Urothelium cell line (cell line): ENCODE data around the gene LRG1.

ENCODE experiments used
- DNase-seq: peaks from one replicate; pipeline ENCODE4 v3.0.0; 2011; ENCODE audit warnings: low spot score, mixed read lengths
- FAIRE-seq: peaks from 2 replicates; lab custom pipeline; 2011; peaks lifted over from hg19 to GRCh38; lab: Jason Lieb, UNC

The LRG1 gene

GRCh38 chr19:4539693-4540581 lies at the start of gene LRG1:
Gene LRG1 (minus strand): TSS chr19:4540036. CDS start chr19:4540013, 23 bp downstream.
- DNase-seq (no peak), FAIRE-seq (no peak)

GRCh38 chr19:4588291-4588761 lies 48.5 kb upstream of the LRG1 start:
- FAIRE-seq (no peak), DNase-seq (no peak)

GRCh38 chr19:4587527-4587926 lies 47.7 kb upstream of the LRG1 start:
- DNase-seq (no peak), FAIRE-seq (no peak)

- FAIRE-seq = no peak
- DNase-seq = no peak
Observed at GRCh38 chr19:4586691-4587090, 46.9 kb upstream of the LRG1 start.

- FAIRE-seq = no peak
- no peak for DNase-seq
Observed at GRCh38 chr19:4586245-4586644, 46.4 kb upstream of the LRG1 start.

- no peak for DNase-seq
- FAIRE-seq = no peak
Observed at GRCh38 chr19:4585556-4585955, 45.7 kb upstream of the LRG1 start.

- DNase-seq (peak; percentile 47), FAIRE-seq (no peak)
Observed at GRCh38 chr19:4584670-4585460, 45.0 kb upstream of the LRG1 start.

GRCh38 chr19:4583961-4584669 lies 44.3 kb upstream of the LRG1 start:
- FAIRE-seq = no peak
- DNase-seq = peak; percentile 43

GRCh38 chr19:4582980-4583842 lies 43.4 kb upstream of the LRG1 start:
- FAIRE-seq = no peak
- DNase-seq = peak; percentile 65

- FAIRE-seq = no peak
- DNase-seq = peak; percentile 74
Observed at GRCh38 chr19:4581666-4582553, 42.1 kb upstream of the LRG1 start.

- DNase-seq (peak; percentile 47), FAIRE-seq (no peak)
Observed at GRCh38 chr19:4580961-4581665, 41.3 kb upstream of the LRG1 start.

GRCh38 chr19:4580021-4580901 lies 40.4 kb upstream of the LRG1 start:
- FAIRE-seq (no peak), DNase-seq (peak; percentile 50)

GRCh38 chr19:4579389-4579788 lies 39.6 kb upstream of the LRG1 start:
- FAIRE-seq (no peak), DNase-seq (no peak)

GRCh38 chr19:4578552-4579248 lies 38.9 kb upstream of the LRG1 start:
- DNase-seq (no peak), FAIRE-seq (no peak)

GRCh38 chr19:4577020-4577782 lies 37.4 kb upstream of the LRG1 start:
- FAIRE-seq (no peak), DNase-seq (peak; percentile 50)
